Neural cell (in vitro differentiated cells): ENCODE data around the gene GORASP2. TPM values are rescaled to one million over a fixed set of nuclear protein-coding genes. Genes with fewer than 3 reads are reported as not detected.
A peak's percentile ranks its signal among the peaks of the same experiment; 100 is the strongest.

Experiments used
- H2AFZ ChIP-seq: fragments of 200-600, 300-800 bp; sonication (generic), shearing (Covaris generic); 2 replicates; pipeline ENCODE4 v1.6.0; 2014; ENCODE audit warnings: low read depth, mild to moderate bottlenecking, antibody characterized with exemption, low read length, moderate library complexity
- H3F3A ChIP-seq: fragments of 200-600 bp; shearing (Covaris generic); 2 replicates; pipeline ENCODE4 v1.6.1; 2016; ENCODE audit warnings: mild to moderate bottlenecking, moderate library complexity, mixed read lengths, antibody characterized with exemption, low read length; ENCODE audit not compliant: insufficient read depth, poor library complexity, severe bottlenecking
- H3K27ac ChIP-seq: fragments of 200-600, 300-800 bp; sonication (generic), shearing (Covaris generic); 2 replicates; pipeline ENCODE4 v1.5.1; 2014; ENCODE audit warnings: mild to moderate bottlenecking, low read length, moderate library complexity
- H3K27me3 ChIP-seq: fragments of 300-800, 200-600 bp; sonication (generic), shearing (Covaris generic); 2 replicates; pipeline ENCODE4 v1.6.0; 2014; ENCODE audit warnings: mild to moderate bottlenecking, low read depth, low read length, moderate library complexity; ENCODE audit not compliant: insufficient read depth
- H3K36me3 ChIP-seq: fragments of 300-800, 200-600 bp; sonication (generic), shearing (Covaris generic); 2 replicates; pipeline ENCODE4 v1.5.1; 2014; ENCODE audit warnings: mild to moderate bottlenecking, antibody characterized with exemption, low read length, moderate library complexity; ENCODE audit not compliant: insufficient read depth
- H3K4me2 ChIP-seq: fragments of 300-800, 200-600 bp; sonication (generic), shearing (Covaris generic); 2 replicates; pipeline ENCODE4 v1.6.0; 2014; ENCODE audit warnings: mild to moderate bottlenecking, low read length
- H3K4me3 ChIP-seq: fragments of 300-800, 200-600 bp; sonication (generic), shearing (Covaris generic); 2 replicates; pipeline ENCODE4 v1.5.1; 2014; ENCODE audit warnings: mild to moderate bottlenecking, low read length, moderate library complexity
- H3K79me2 ChIP-seq: fragments of 200-600 bp; shearing (Covaris generic); replicated peaks from 2 replicates; pipeline ENCODE4 v1.6.0; 2014; ENCODE audit warnings: mild to moderate bottlenecking, low read length, moderate library complexity; ENCODE audit not compliant: insufficient read depth
- H3K9ac ChIP-seq: fragments of 300-800, 200-600 bp; sonication (generic), shearing (Covaris generic); 2 replicates; pipeline ENCODE4 v1.6.1; 2016; ENCODE audit warnings: mild to moderate bottlenecking, low read length, mixed read lengths
- H3K9me2 ChIP-seq: fragments of 200-600 bp; shearing (Covaris generic); 2 replicates; pipeline ENCODE4 v1.6.1; 2016; ENCODE audit warnings: mild to moderate bottlenecking, low read length, mixed read lengths; ENCODE audit not compliant: insufficient read depth
- H3K9me3 ChIP-seq: fragments of 200-600, 300-800 bp; sonication (generic), shearing (Covaris generic); 2 replicates; pipeline ENCODE4 v1.6.1; 2016; ENCODE audit warnings: mild to moderate bottlenecking, mixed run types, low read length, moderate library complexity, mixed read lengths
- H4K20me1 ChIP-seq: fragments of 200-600 bp; shearing (Covaris generic); 2 replicates; pipeline ENCODE4 v1.6.1; 2016; ENCODE audit warnings: mild to moderate bottlenecking, mixed run types; ENCODE audit not compliant: insufficient read depth
- CTCF ChIP-seq: fragments of 450-650 bp; IDR thresholded peaks from 2 replicates; pipeline ENCODE4 v1.5.1; 2014; ENCODE audit warnings: antibody characterized with exemption, mild to moderate bottlenecking, moderate library complexity; ENCODE audit not compliant: poor library complexity, severe bottlenecking
- EP300 ChIP-seq: fragments of 450-650 bp; conservative IDR thresholded peaks from 2 replicates; pipeline ENCODE4 v1.6.1; 2014; ENCODE audit warnings: antibody characterized with exemption, mild to moderate bottlenecking, moderate library complexity; ENCODE audit not compliant: poor library complexity, severe bottlenecking
- EZH2 ChIP-seq: fragments of 200-600, 300-800 bp; shearing (Covaris generic), sonication (generic); IDR thresholded peaks from 2 replicates; pipeline ENCODE4 v1.6.1; 2014; ENCODE audit warnings: antibody characterized with exemption, low read length, borderline replicate concordance, mild to moderate bottlenecking; ENCODE audit not compliant: insufficient read depth, poor library complexity, severe bottlenecking
- MXI1 ChIP-seq: fragments of 450-650 bp; conservative IDR thresholded peaks from 2 replicates; pipeline ENCODE4 v1.6.1; 2014; ENCODE audit warnings: antibody characterized with exemption, mild to moderate bottlenecking; ENCODE audit not compliant: poor library complexity, severe bottlenecking
- POLR2AphosphoS5 ChIP-seq: IDR thresholded peaks from 2 replicates; pipeline ENCODE4 v1.6.1; 2012
- RAD21 ChIP-seq: fragments of 450-650 bp; conservative IDR thresholded peaks from 2 replicates; pipeline ENCODE4 v1.6.1; 2014; ENCODE audit warnings: antibody characterized with exemption, mild to moderate bottlenecking, moderate library complexity
- REST ChIP-seq: IDR thresholded peaks from 2 replicates; pipeline ENCODE4 v1.6.1; 2012; ENCODE audit warnings: borderline replicate concordance
- SMC3 ChIP-seq: fragments of 450-650 bp; conservative IDR thresholded peaks from 2 replicates; pipeline ENCODE4 v1.6.1; 2014; ENCODE audit warnings: antibody characterized with exemption, mild to moderate bottlenecking, moderate library complexity; ENCODE audit not compliant: poor library complexity
- TAF1 ChIP-seq: IDR thresholded peaks from 2 replicates; pipeline ENCODE4 v1.6.1; 2012; ENCODE audit warnings: low read depth
- polyA plus RNA-seq: library from polyadenylated mRNA; depleted of rRNA; stranded (reverse); fragments of >200 nt; gene quantifications from 2 replicates; pipeline ENCODE4 v1.2.3, GENCODE V29; 2014

The GORASP2 gene
- polyA plus RNA-seq, 1 donor from 2014 or later, result 20.4 TPM

- Histone ChIP-seq H3K36me3 (no peaks in the 10 kb centered on the region), H3K4me2 (peak overlapping the region; percentile 77), H3K27ac (peak overlapping the region; percentile 70), H3K9me2 (no peaks in the 10 kb centered on the region), H2AFZ (peak overlapping the region; percentile 40), H3K79me2 (peaks cover 49% of the 10 kb centered on the region), H4K20me1 (no peaks in the 10 kb centered on the region), H3K27me3 (no peaks in the 10 kb centered on the region), H3K9me3 (no peaks in the 10 kb centered on the region), H3K4me3 (peak overlapping the region; percentile 90), H3F3A (no peaks in the 10 kb centered on the region), H3K9ac (peak overlapping the region; percentile 83)
- TF ChIP-seq RAD21 (no peak), SMC3 (no peak), MXI1 (no peak), TAF1 (no peak), EP300 (no peak), REST (no peak), EZH2 (no peak)
These were observed 615 bp downstream of the GORASP2 start for GRCh38 chr2:170929686-170930050.

- Histone ChIP-seq H2AFZ (no peak overlapping the region), H3K4me2 (peak overlapping the region; percentile 77), H3K4me3 (peak overlapping the region; percentile 90), H3K36me3 (no peaks in the 10 kb centered on the region), H4K20me1 (no peaks in the 10 kb centered on the region), H3K27me3 (no peaks in the 10 kb centered on the region), H3K9ac (peak overlapping the region; percentile 83), H3K9me2 (no peaks in the 10 kb centered on the region), H3K9me3 (no peaks in the 10 kb centered on the region), H3K27ac (peak overlapping the region; percentile 70), H3F3A (no peaks in the 10 kb centered on the region), H3K79me2 (peaks cover 52% of the 10 kb centered on the region)
- TF ChIP-seq TAF1, result no peak
- peak; percentile 52 for TF ChIP-seq POLR2AphosphoS5
- no peak for TF ChIP-seq RAD21
- TF ChIP-seq CTCF, result no peak
- TF ChIP-seq MXI1, result peak; percentile 57
- no peak for TF ChIP-seq EZH2
- TF ChIP-seq EP300, result no peak
These were observed 1.3 kb downstream of the GORASP2 start for GRCh38 chr2:170930131-170930990.
